ENCODE results near the gene TTYH3. TPM values are rescaled to one million over a fixed set of nuclear protein-coding genes. Genes with fewer than 3 reads are reported as not detected.
"Not testable (repeated sequence)": the region's sequence is repeated elsewhere in the genome, so short reads cannot be mapped to it uniquely, and the experiment has no call there.

The TTYH3 gene
- total RNA-seq, 2 experiments from 2014 or later, result 23.8 to 63.6 TPM

DNA sequence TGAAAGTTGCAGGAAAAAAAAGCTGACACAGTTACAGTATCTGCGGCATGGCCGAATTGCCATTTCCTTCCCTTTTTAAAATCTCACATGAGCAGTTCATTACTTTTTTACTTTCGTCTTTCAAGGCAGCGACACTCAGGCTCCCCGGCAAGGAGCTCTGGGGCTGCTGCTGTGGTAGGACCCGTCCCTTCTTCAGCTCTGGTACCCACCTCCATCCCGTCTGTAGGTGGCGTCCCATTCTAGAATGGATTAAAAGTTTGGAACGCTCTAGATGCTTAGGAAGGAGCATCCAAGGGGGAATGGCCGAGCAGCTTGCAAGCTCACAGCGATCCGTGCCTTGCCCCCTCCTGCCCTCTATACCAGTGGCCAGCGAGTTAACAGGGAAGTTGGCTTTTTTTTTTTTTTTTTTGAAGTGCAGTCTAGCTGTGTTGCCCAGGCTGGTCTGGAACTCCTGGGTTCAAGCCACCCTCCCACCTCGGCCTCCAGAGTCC, 22.8 kb upstream of the TTYH3 start:
- Histone ChIP-seq H4K20me1 (ENCODE audit: insufficient read depth, low read length) (no peaks in the 10 kb centered on the region), H3K4me1 (ENCODE audit: insufficient read depth, low read length, poor library complexity, severe bottlenecking) (peaks cover 17% of the 10 kb centered on the region), H3K27ac (ENCODE audit: low read depth, low read length, poor library complexity, severe bottlenecking) (no peak overlapping the region), H3K4me3 (ENCODE audit: low read depth, low read length, poor library complexity, severe bottlenecking) (no peak overlapping the region), H3K79me2 (ENCODE audit: insufficient read depth, low read depth, low read length) (no peaks in the 10 kb centered on the region), H3K4me2 (ENCODE audit: low read length) (no peak overlapping the region), H2AFZ (ENCODE audit: low read length) (no peak overlapping the region), H3K36me3 (ENCODE audit: insufficient read depth, low read length) (no peaks in the 10 kb centered on the region), H3K9me3 (ENCODE audit: low read length) (no peaks in the 10 kb centered on the region), H3K9me2 (ENCODE audit: insufficient read depth, low read length) (no peaks in the 10 kb centered on the region)
- BruUV-seq (replicated peaks), result no TSS peak
- ChIA-PET CTCF (ENCODE audit: unreplicated experiment) (interaction anchor here (0.6 to 1.5 kb wide), 4 partner anchors 22 to 101 kb away, joined by 3 to 6 read pairs (median 4); no protein-coding TSS in a partner anchor), POLR2A (interaction anchor here (0.6 to 1.2 kb wide), 3 partner anchors 35 to 45 kb away, joined by 3 to 4 read pairs (median 3); no protein-coding TSS in a partner anchor)
- TF ChIP-seq EZH2phosphoT487 (IDR thresholded peaks at IDR 0.05; ENCODE audit: borderline replicate concordance, low read depth, low read length), result no peak
- TF ChIP-seq, protein P1, sequence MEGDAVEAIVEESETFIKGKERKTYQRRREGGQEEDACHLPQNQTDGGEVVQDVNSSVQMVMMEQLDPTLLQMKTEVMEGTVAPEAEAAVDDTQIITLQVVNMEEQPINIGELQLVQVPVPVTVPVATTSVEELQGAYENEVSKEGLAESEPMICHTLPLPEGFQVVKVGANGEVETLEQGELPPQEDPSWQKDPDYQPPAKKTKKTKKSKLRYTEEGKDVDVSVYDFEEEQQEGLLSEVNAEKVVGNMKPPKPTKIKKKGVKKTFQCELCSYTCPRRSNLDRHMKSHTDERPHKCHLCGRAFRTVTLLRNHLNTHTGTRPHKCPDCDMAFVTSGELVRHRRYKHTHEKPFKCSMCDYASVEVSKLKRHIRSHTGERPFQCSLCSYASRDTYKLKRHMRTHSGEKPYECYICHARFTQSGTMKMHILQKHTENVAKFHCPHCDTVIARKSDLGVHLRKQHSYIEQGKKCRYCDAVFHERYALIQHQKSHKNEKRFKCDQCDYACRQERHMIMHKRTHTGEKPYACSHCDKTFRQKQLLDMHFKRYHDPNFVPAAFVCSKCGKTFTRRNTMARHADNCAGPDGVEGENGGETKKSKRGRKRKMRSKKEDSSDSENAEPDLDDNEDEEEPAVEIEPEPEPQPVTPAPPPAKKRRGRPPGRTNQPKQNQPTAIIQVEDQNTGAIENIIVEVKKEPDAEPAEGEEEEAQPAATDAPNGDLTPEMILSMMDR (conservative IDR thresholded peaks at IDR 0.05; ENCODE audit: low read length), result peak; percentile 72
- peak; percentile 48 for DNase-seq (ENCODE audit: low spot score)
- intact Hi-C loops (cut with micrococcal nuclease; ENCODE audit: unreplicated experiment), result loop anchor here (2.0 kb wide), 1 partner anchor 72 kb away; no protein-coding TSS in a partner anchor

DNA sequence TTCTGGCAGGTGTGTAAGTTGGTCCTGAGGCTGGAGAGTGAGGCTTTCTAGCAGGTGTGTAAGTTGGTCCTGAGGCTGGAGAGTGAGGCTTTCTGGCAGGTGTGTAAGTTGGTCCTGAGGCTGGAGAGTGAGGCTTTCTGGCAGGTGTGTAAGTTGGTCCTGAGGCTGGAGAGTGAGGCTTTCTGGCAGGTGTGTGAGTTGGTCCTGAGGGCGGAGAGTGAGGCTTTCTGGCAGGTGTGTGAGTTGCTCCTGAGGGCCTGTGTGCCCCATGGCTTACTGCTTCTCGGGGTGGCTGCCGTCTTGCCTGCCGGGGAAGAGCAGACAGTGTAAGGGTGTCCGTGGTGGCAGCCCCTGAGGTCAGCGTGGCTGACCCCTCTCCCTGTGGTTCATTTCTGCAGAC, 22.1 kb upstream of the TTYH3 start:
- H3K27ac ChIP-seq (ENCODE audit: low read depth, low read length, poor library complexity, severe bottlenecking); H3K9me3 ChIP-seq (ENCODE audit: low read length); H2AFZ ChIP-seq (ENCODE audit: low read length); H3K4me3 ChIP-seq (ENCODE audit: low read depth, low read length, poor library complexity, severe bottlenecking); H4K20me1 ChIP-seq (ENCODE audit: insufficient read depth, low read length); H3K79me2 ChIP-seq (ENCODE audit: insufficient read depth, low read depth, low read length); BruUV-seq (replicated peaks); DNase-seq (ENCODE audit: low spot score); H3K9me2 ChIP-seq (ENCODE audit: insufficient read depth, low read length); POLR2A ChIA-PET; H3K4me2 ChIP-seq (ENCODE audit: low read length); H3K36me3 ChIP-seq (ENCODE audit: insufficient read depth, low read length): not testable (repeated sequence)
- CTCF ChIA-PET (ENCODE audit: unreplicated experiment), result interaction anchor here (0.6 to 1.5 kb wide), 3 partner anchors 23 to 101 kb away, joined by 4 to 6 read pairs (median 4); no protein-coding TSS in a partner anchor
- peaks cover 23% of the 10 kb centered on the region for H3K4me1 ChIP-seq (ENCODE audit: insufficient read depth, low read length, poor library complexity, severe bottlenecking)
- intact Hi-C loops (cut with micrococcal nuclease; ENCODE audit: unreplicated experiment), result loop anchor here (2.0 to 5.0 kb wide), 2 partner anchors 42 to 71 kb away; no protein-coding TSS in a partner anchor

DNA sequence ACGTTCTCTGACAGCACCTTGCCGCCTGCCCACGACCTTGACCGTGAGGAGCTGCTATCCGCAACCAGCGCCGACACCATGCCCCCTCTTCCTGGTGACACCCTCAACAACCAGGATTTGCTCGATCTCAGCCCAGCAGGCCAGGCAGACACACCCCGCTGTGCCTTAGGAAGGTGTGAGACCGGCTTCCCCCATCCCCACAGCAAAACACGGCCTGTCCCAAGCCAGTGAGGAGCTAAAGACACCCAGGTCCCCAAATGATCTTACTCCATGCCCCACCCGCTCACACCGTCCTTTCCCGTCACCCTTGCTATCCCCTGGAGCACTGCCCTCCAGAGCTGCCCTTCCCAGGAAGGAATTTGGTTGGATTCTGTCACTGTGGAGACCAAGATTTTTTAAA, 21.3 kb upstream of the TTYH3 start:
- Histone ChIP-seq H3K9me2 (ENCODE audit: insufficient read depth, low read length) (no peaks in the 10 kb centered on the region), H3K4me1 (ENCODE audit: insufficient read depth, low read length, poor library complexity, severe bottlenecking) (peaks cover 26% of the 10 kb centered on the region), H4K20me1 (ENCODE audit: insufficient read depth, low read length) (no peaks in the 10 kb centered on the region), H3K79me2 (ENCODE audit: insufficient read depth, low read depth, low read length) (no peaks in the 10 kb centered on the region), H3K4me2 (ENCODE audit: low read length) (no peak overlapping the region), H3K27ac (ENCODE audit: low read depth, low read length, poor library complexity, severe bottlenecking) (no peak overlapping the region), H3K36me3 (ENCODE audit: insufficient read depth, low read length) (no peaks in the 10 kb centered on the region), H3K4me3 (ENCODE audit: low read depth, low read length, poor library complexity, severe bottlenecking) (no peak overlapping the region), H2AFZ (ENCODE audit: low read length) (no peak overlapping the region), H3K9me3 (ENCODE audit: low read length) (no peaks in the 10 kb centered on the region)
- POLR2A ChIA-PET, result no interaction called here
- no peak for DNase-seq (ENCODE audit: low spot score)
- TF ChIP-seq, protein P1 (conservative IDR thresholded peaks at IDR 0.05; ENCODE audit: low read length), result no peak
- no peak for TF ChIP-seq EZH2phosphoT487 (IDR thresholded peaks at IDR 0.05; ENCODE audit: borderline replicate concordance, low read depth, low read length)
- CTCF ChIA-PET (ENCODE audit: unreplicated experiment), result no interaction called here
- intact Hi-C loops (cut with micrococcal nuclease; ENCODE audit: unreplicated experiment), result loop anchor here (5.0 kb wide), 1 partner anchor 43 kb away; no protein-coding TSS in a partner anchor
- no TSS peak for BruUV-seq (replicated peaks)

Measured in OCI-LY7 (cell line).